HepG2 (cell line): ENCODE data around the gene SLC19A1. TPM values are rescaled to one million over a fixed set of nuclear protein-coding genes. Genes with fewer than 3 reads are reported as not detected.
A peak's percentile ranks its signal among the peaks of the same experiment; 100 is the strongest.

Experiments used
- AFF4 ChIP-seq: sonication (generic); formaldehyde crosslinking; IDR thresholded peaks from 2 replicates; pipeline ENCODE4 v1.4.0; 2020; ENCODE audit warnings: missing genetic modification reagents
- ARID5B ChIP-seq: IDR thresholded peaks from 2 replicates; pipeline ENCODE4 v1.4.0; 2020; ENCODE audit warnings: mild to moderate bottlenecking, missing genetic modification reagents
- CENPT ChIP-seq: sonication (generic); formaldehyde crosslinking; IDR thresholded peaks from 2 replicates; pipeline ENCODE4 v1.8.0; 2022; ENCODE audit warnings: low read depth, mild to moderate bottlenecking, moderate library complexity, missing genetic modification reagents
- GMEB2 ChIP-seq: IDR thresholded peaks from 2 replicates; pipeline ENCODE4 v1.6.1; 2016; ENCODE audit warnings: missing biosample characterization, missing genetic modification reagents, low read depth
- KLF11 ChIP-seq: IDR thresholded peaks from 2 replicates; pipeline ENCODE4 v1.6.1; 2016; ENCODE audit warnings: missing compliant biosample characterization
- PAX8 ChIP-seq: sonication (generic); formaldehyde crosslinking; IDR thresholded peaks from 2 replicates; pipeline ENCODE4 v1.8.0; 2022; ENCODE audit warnings: mild to moderate bottlenecking, missing genetic modification reagents, borderline replicate concordance
- SIN3A ChIP-seq: IDR thresholded peaks from 2 replicates; pipeline ENCODE4 v1.6.1; 2011; ENCODE audit warnings: low read depth, mild to moderate bottlenecking, control low read depth, low read length, borderline replicate concordance
- SKIL ChIP-seq: sonication (generic); formaldehyde crosslinking; IDR thresholded peaks from 2 replicates; pipeline ENCODE4 v1.8.0; 2022; ENCODE audit warnings: missing genetic modification reagents, mild to moderate bottlenecking, moderate library complexity, borderline replicate concordance
- SNAPC2 ChIP-seq: sonication (generic); formaldehyde crosslinking; IDR thresholded peaks from 2 replicates; pipeline ENCODE4 v1.8.1; 2022; ENCODE audit warnings: mild to moderate bottlenecking, missing genetic modification reagents
- XRCC5 ChIP-seq: fragments of 200-400 bp; formaldehyde crosslinking; optimal IDR thresholded peaks from 2 replicates; pipeline ENCODE3; 2017; ENCODE audit warnings: mild to moderate bottlenecking, low read length
- ZNF24 ChIP-seq: fragments of 450-650 bp; IDR thresholded peaks from 2 replicates; pipeline ENCODE4 v1.6.1; 2017; ENCODE audit warnings: antibody characterized with exemption, mild to moderate bottlenecking
- ZNF253 ChIP-seq: sonication (generic); formaldehyde crosslinking; IDR thresholded peaks from 2 replicates; pipeline ENCODE4 v1.8.0; 2022; ENCODE audit warnings: mild to moderate bottlenecking, missing genetic modification reagents, borderline replicate concordance
- ZNF282 ChIP-seq: fragments of 450-650 bp; IDR thresholded peaks from 2 replicates; pipeline ENCODE4 v1.6.1; 2018; ENCODE audit not compliant: partially characterized antibody
- ZNF563 ChIP-seq: sonication (generic); formaldehyde crosslinking; IDR thresholded peaks from 2 replicates; pipeline ENCODE4 v1.8.0; 2022; ENCODE audit warnings: mild to moderate bottlenecking, moderate library complexity, missing genetic modification reagents
- ZNF749 ChIP-seq: sonication (generic); formaldehyde crosslinking; IDR thresholded peaks from 2 replicates; pipeline ENCODE4 v1.8.0; 2022; ENCODE audit warnings: mild to moderate bottlenecking, missing genetic modification reagents, moderate library complexity, borderline replicate concordance
- polyA plus RNA-seq, 8 experiments: library from polyadenylated mRNA; depleted of rRNA in 3 of 8; stranded (reverse) in 7 of 8; unstranded in 1 of 8; fragments of >200 nt; fragmentation: Illumina TruSeq in 4 of 8; extraction: Trizol in 4 of 8; gene quantifications; 2 replicates each; pipeline versions ENCODE4 v1.2.1 to v1.2.3, GENCODE V29; 2011 to 2016; ENCODE audit warnings: low read depth in 4 of 8, missing spikeins in 1 of 8, mixed read lengths in 1 of 8; ENCODE audit not compliant: insufficient read depth in 1 of 8
- total RNA-seq, 5 experiments: library from RNA; depleted of rRNA; stranded (reverse); fragments of >200 nt; fragmentation: Illumina TruSeq; extraction: Trizol; gene quantifications; 2 replicates each; pipeline ENCODE4 v1.2.3, GENCODE V29; 2016; ENCODE audit warnings: low read depth in 1 of 5
- TF ChIP-seq, protein P1 (sequence below): sonication (generic); formaldehyde crosslinking; IDR thresholded peaks from 2 replicates; pipeline ENCODE4 v1.4.0; 2020; ENCODE audit warnings: low read depth, mild to moderate bottlenecking, missing genetic modification reagents

SLC19A1 gene
- total and polyA plus RNA-seq, 2 of the 13 experiments (the other 11 are each of a cell fraction or from before 2014, with no cell fraction given): 21.8 to 23.0 TPM

GRCh38 chr21:45525153-45525909, 16.9 kb downstream of the SLC19A1 start (continued):
- TF ChIP-seq ARID5B (CRISPR knock-in tag): peak; percentile 75
- TF ChIP-seq AFF4 (CRISPR knock-in tag): no peak
- no peak for TF ChIP-seq GMEB2 (CRISPR knock-in tag)
- TF ChIP-seq ZNF253: no peak
- TF ChIP-seq XRCC5: no peak
- TF ChIP-seq SNAPC2 (CRISPR knock-in tag): no peak; the same call in 1 of the 2 replicates
- TF ChIP-seq ZNF563 (CRISPR knock-in tag): peak; percentile 65; the same call in 1 of the 2 replicates
- TF ChIP-seq ZNF749: no peak
- no peak for TF ChIP-seq KLF11 (CRISPR knock-in tag)
- TF ChIP-seq CENPT (CRISPR knock-in tag): no peak
- no peak for TF ChIP-seq ZNF24
- no peak for TF ChIP-seq ZNF282
- TF ChIP-seq SIN3A: no peak
- TF ChIP-seq PAX8 (CRISPR knock-in tag): peak; percentile 75; the same call in 1 of the 2 replicates
- no peak for TF ChIP-seq SKIL (CRISPR knock-in tag)
- TF ChIP-seq, protein P1, sequence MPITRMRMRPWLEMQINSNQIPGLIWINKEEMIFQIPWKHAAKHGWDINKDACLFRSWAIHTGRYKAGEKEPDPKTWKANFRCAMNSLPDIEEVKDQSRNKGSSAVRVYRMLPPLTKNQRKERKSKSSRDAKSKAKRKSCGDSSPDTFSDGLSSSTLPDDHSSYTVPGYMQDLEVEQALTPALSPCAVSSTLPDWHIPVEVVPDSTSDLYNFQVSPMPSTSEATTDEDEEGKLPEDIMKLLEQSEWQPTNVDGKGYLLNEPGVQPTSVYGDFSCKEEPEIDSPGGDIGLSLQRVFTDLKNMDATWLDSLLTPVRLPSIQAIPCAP (CRISPR knock-in tag): 0 out of 2 replicates have a peak, but pooled peaks have one; percentile 39
